HEK293 (cell line): ENCODE measurements around the gene MRGPRG.

Experiments
- CTCF ChIA-PET: fragments of 350-600 bp; formaldehyde crosslinking; extraction: SDS; loops from one replicate; lab custom pipeline; 2021; ENCODE audit warnings: antibody characterized with exemption; lab: Yijun Ruan, JAX
- POLR2A ChIA-PET: fragments of 300-600 bp; formaldehyde crosslinking; extraction: SDS; loops from one replicate; lab custom pipeline; 2020; ENCODE audit warnings: antibody characterized with exemption, inconsistent platforms; lab: Yijun Ruan, JAX
- H3K27ac ChIP-seq: fragments of 200-500 bp; sonication (Bioruptor generic); 2 replicates; pipeline ENCODE4 v1.5.1; 2014; ENCODE audit warnings: low read depth, low read length, control low read depth, inconsistent platforms; ENCODE audit errors: extremely low read depth
- H3K36me3 ChIP-seq, 2 experiments: fragments of 200-500 bp in 1 of 2; sonication (Bioruptor generic) in 1 of 2; 1 replicate in 1 of 2; 2 replicates in 1 of 2; pipeline ENCODE4 v1.5.1; 2014 to 2017; ENCODE audit warnings: inconsistent platforms in 2 of 2, low read length in 2 of 2; ENCODE audit not compliant: control insufficient read depth in 2 of 2, insufficient read depth in 1 of 2
- H3K4me1 ChIP-seq: fragments of 200-500 bp; sonication (Bioruptor generic); 2 replicates; pipeline ENCODE4 v1.5.1; 2014; ENCODE audit warnings: mild to moderate bottlenecking, low read length, inconsistent platforms; ENCODE audit not compliant: control insufficient read depth, insufficient read depth
- H3K4me3 ChIP-seq: 2 replicates; pipeline ENCODE4 v1.5.1; 2011; ENCODE audit warnings: low read depth, mild to moderate bottlenecking, control low read depth, low read length, moderate library complexity
- H3K9me3 ChIP-seq: fragments of 200-500 bp; sonication (Bioruptor generic); 2 replicates; pipeline ENCODE4 v1.5.1; 2014; ENCODE audit warnings: low read depth, low read length, inconsistent platforms; ENCODE audit not compliant: control insufficient read depth, insufficient read depth
- EGR2 ChIP-seq: fragments of 450-650 bp; formaldehyde crosslinking; IDR thresholded peaks from 2 replicates; pipeline ENCODE4 v1.5.1; 2016; ENCODE audit warnings: low read depth, missing biosample characterization, missing genetic modification characterization
- ZNF341 ChIP-seq: fragments of 450-650 bp; formaldehyde crosslinking; IDR thresholded peaks from 2 replicates; pipeline ENCODE4; 2016; ENCODE audit warnings: low read depth, missing biosample characterization, missing genetic modification characterization
- ZNF404 ChIP-seq: fragments of 450-650 bp; formaldehyde crosslinking; IDR thresholded peaks from 2 replicates; pipeline ENCODE4 v1.5.1; 2017; ENCODE audit warnings: missing biosample characterization, missing genetic modification characterization
- ZNF426 ChIP-seq: fragments of 450-650 bp; formaldehyde crosslinking; IDR thresholded peaks from 2 replicates; pipeline ENCODE4 v1.5.1; 2017; ENCODE audit warnings: missing biosample characterization, missing genetic modification characterization, mild to moderate bottlenecking, inconsistent platforms, moderate library complexity
- ZNF555 ChIP-seq: fragments of 450-650 bp; formaldehyde crosslinking; conservative IDR thresholded peaks from 2 replicates; pipeline ENCODE4 v1.5.1; 2017; ENCODE audit warnings: missing biosample characterization, mild to moderate bottlenecking, missing genetic modification characterization, inconsistent platforms
- ZNF600 ChIP-seq: fragments of 450-650 bp; formaldehyde crosslinking; IDR thresholded peaks from 2 replicates; pipeline ENCODE4 v1.5.1; 2016; ENCODE audit warnings: missing biosample characterization, missing genetic modification characterization
- ZNF626 ChIP-seq: fragments of 450-650 bp; sonication (Bioruptor Pico); formaldehyde crosslinking; IDR thresholded peaks from 2 replicates; pipeline ENCODE4 v1.5.1; 2018; ENCODE audit warnings: missing biosample characterization, missing genetic modification characterization, inconsistent platforms
- ZNF654 ChIP-seq: fragments of 450-650 bp; formaldehyde crosslinking; IDR thresholded peaks from 2 replicates; pipeline ENCODE4 v1.5.1; 2016; ENCODE audit warnings: low read depth, missing biosample characterization, missing genetic modification characterization
- TF ChIP-seq, protein P1 (sequence below): fragments of 450-650 bp; formaldehyde crosslinking; IDR thresholded peaks from 2 replicates; pipeline ENCODE4 v1.5.1; 2016; ENCODE audit warnings: missing biosample characterization, missing genetic modification characterization
- TF ChIP-seq, protein P2 (sequence below): fragments of 450-650 bp; formaldehyde crosslinking; IDR thresholded peaks from 2 replicates; pipeline ENCODE4 v1.5.1; 2016; ENCODE audit warnings: missing biosample characterization, missing genetic modification characterization
- TF ChIP-seq, protein P3 (sequence below): fragments of 450-650 bp; IDR thresholded peaks from 2 replicates; pipeline ENCODE4 v1.5.1; 2018; ENCODE audit warnings: missing biosample characterization, mild to moderate bottlenecking, missing genetic modification characterization
- TF ChIP-seq, protein P4 (sequence below): fragments of 450-650 bp; formaldehyde crosslinking; IDR thresholded peaks from 2 replicates; pipeline ENCODE4 v1.5.1; 2017; ENCODE audit warnings: missing biosample characterization, missing genetic modification characterization
- TF ChIP-seq, protein P5 (sequence below): fragments of 450-650 bp; formaldehyde crosslinking; IDR thresholded peaks from 2 replicates; pipeline ENCODE4; 2016; ENCODE audit warnings: missing biosample characterization, missing genetic modification characterization

Gene MRGPRG

DNA sequence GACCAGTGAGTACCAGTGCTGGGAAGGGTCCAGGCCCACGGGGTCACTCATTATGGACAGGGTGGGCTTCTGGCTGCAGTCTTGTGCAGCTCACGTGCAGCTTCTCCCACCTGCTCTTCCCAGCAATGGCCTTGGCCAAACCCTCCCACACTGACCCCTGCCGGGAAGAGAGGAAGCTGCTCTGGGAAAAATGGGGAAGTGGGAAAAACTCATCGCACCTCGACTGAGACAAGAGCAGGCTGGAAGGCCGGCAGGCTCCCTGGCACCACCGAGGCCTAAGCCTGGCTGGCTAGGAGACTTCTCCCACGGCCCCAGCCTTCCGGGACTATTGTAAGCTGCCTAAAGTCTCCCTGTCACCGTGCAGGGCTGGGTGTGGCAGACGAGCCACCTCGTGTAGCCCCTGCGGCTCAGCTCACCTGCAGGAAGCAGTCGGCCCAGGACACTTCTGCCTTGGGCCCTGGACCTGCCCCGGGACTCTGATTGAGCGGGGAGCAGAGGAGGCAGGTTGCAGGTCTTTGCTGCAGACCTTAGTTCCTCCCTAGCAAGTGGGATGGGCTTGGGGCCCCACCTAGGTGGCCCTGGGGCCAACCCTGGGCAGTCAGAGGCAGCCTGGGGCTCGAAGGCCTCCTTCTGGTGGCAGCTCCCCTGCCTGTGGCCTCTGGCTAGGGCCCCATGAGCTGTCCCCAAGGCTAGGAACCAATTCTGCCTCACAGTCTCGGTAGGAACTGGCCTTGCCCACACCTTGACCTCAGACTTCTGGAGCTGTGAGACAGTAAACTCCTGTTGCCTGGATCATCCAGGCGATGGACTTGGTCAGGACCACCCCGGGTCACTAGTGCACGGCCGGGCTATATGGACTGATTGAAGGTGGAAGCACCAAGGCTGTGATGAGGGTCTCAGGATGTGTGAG is 23.1 kb downstream of the MRGPRG start:
- TF ChIP-seq ZNF426 (tag by site-specific recombination) (no peak), ZNF654 (tag by site-specific recombination) (no peak), EGR2 (tag by site-specific recombination) (no peak), ZNF555 (no peak), ZNF341 (tag by site-specific recombination) (peak; percentile 19; the same call in 1 of the 2 replicates), ZNF404 (no peak), ZNF600 (tag by site-specific recombination) (no peak), ZNF626 (tag by site-specific recombination) (no peak)
- TF ChIP-seq, protein P1, sequence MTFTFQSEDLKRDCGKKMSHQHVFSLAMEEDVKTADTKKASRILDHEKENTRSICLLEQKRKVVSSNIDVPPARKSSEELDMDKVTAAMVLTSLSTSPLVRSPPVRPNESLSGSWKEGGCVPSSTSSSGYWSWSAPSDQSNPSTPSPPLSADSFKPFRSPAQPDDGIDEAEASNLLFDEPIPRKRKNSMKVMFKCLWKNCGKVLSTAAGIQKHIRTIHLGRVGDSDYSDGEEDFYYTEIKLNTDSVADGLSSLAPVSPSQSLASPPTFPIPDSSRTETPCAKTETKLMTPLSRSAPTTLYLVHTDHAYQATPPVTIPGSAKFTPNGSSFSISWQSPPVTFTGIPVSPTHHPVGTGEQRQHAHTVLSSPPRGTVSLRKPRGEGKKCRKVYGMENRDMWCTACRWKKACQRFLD (tag by site-specific recombination): no peak
- TF ChIP-seq, protein P2, sequence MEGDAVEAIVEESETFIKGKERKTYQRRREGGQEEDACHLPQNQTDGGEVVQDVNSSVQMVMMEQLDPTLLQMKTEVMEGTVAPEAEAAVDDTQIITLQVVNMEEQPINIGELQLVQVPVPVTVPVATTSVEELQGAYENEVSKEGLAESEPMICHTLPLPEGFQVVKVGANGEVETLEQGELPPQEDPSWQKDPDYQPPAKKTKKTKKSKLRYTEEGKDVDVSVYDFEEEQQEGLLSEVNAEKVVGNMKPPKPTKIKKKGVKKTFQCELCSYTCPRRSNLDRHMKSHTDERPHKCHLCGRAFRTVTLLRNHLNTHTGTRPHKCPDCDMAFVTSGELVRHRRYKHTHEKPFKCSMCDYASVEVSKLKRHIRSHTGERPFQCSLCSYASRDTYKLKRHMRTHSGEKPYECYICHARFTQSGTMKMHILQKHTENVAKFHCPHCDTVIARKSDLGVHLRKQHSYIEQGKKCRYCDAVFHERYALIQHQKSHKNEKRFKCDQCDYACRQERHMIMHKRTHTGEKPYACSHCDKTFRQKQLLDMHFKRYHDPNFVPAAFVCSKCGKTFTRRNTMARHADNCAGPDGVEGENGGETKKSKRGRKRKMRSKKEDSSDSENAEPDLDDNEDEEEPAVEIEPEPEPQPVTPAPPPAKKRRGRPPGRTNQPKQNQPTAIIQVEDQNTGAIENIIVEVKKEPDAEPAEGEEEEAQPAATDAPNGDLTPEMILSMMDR (tag by site-specific recombination): 0 out of 2 replicates have a peak, but pooled peaks have one; percentile 21
- TF ChIP-seq, protein P3, sequence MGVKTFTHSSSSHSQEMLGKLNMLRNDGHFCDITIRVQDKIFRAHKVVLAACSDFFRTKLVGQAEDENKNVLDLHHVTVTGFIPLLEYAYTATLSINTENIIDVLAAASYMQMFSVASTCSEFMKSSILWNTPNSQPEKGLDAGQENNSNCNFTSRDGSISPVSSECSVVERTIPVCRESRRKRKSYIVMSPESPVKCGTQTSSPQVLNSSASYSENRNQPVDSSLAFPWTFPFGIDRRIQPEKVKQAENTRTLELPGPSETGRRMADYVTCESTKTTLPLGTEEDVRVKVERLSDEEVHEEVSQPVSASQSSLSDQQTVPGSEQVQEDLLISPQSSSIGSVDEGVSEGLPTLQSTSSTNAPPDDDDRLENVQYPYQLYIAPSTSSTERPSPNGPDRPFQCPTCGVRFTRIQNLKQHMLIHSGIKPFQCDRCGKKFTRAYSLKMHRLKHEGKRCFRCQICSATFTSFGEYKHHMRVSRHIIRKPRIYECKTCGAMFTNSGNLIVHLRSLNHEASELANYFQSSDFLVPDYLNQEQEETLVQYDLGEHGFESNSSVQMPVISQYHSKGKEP (tag by site-specific recombination): no peak
- TF ChIP-seq, protein P4, sequence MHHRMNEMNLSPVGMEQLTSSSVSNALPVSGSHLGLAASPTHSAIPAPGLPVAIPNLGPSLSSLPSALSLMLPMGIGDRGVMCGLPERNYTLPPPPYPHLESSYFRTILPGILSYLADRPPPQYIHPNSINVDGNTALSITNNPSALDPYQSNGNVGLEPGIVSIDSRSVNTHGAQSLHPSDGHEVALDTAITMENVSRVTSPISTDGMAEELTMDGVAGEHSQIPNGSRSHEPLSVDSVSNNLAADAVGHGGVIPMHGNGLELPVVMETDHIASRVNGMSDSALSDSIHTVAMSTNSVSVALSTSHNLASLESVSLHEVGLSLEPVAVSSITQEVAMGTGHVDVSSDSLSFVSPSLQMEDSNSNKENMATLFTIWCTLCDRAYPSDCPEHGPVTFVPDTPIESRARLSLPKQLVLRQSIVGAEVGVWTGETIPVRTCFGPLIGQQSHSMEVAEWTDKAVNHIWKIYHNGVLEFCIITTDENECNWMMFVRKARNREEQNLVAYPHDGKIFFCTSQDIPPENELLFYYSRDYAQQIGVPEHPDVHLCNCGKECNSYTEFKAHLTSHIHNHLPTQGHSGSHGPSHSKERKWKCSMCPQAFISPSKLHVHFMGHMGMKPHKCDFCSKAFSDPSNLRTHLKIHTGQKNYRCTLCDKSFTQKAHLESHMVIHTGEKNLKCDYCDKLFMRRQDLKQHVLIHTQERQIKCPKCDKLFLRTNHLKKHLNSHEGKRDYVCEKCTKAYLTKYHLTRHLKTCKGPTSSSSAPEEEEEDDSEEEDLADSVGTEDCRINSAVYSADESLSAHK (tag by site-specific recombination): no peak
- TF ChIP-seq, protein P5, sequence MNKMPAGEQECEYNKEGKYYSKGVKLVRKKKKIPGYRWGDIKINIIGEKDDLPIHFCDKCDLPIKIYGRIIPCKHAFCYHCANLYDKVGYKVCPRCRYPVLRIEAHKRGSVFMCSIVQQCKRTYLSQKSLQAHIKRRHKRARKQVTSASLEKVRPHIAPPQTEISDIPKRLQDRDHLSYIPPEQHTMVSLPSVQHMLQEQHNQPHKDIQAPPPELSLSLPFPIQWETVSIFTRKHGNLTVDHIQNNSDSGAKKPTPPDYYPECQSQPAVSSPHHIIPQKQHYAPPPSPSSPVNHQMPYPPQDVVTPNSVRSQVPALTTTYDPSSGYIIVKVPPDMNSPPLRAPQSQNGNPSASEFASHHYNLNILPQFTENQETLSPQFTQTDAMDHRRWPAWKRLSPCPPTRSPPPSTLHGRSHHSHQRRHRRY (tag by site-specific recombination): no peak
- POLR2A ChIA-PET: no interaction called here

More for the DNA sequence above, 23.1 kb downstream of the MRGPRG start:
- H3K4me1 ChIP-seq: no peaks in the 10 kb centered on the region
- H3K36me3 ChIP-seq: no peaks in the 10 kb centered on the region
- no peaks in the 10 kb centered on the region for H3K9me3 ChIP-seq
- no peak overlapping the region for H3K27ac ChIP-seq
- CTCF ChIA-PET: interaction anchor here (0.6 to 2.7 kb wide), 14 partner anchors 10 to 225 kb away, joined by 3 to 11 read pairs (median 5); no protein-coding TSS in a partner anchor
- no peak overlapping the region for H3K4me3 ChIP-seq
